ENCODE results near the gene TUFM. TPM values are rescaled to one million over a fixed set of nuclear protein-coding genes. Genes with fewer than 3 reads are reported as not detected.
A peak's percentile ranks its signal among the peaks of the same experiment; 100 is the strongest.

Gene TUFM
- total RNA-seq, 3 donors from 2014 or later = 97.9 to 103 (median 98.4) TPM

GRCh38 chr16:28834349-28834748 is 11.8 kb downstream of the TUFM start:
- Histone ChIP-seq H3K27me3 (no peaks in the 10 kb centered on the region), H3K4me3 (no peak overlapping the region), H3K4me1 (no peaks in the 10 kb centered on the region), H3K27ac (no peak overlapping the region), H3K36me3 (peaks cover 32% of the 10 kb centered on the region), H3K9me3 (no peaks in the 10 kb centered on the region)
- TF ChIP-seq POLR2A (IDR thresholded peaks at IDR 0.05) (no peak), CTCF (IDR thresholded peaks at IDR 0.05) (no peak), POLR2AphosphoS5 (IDR thresholded peaks at IDR 0.05) (no peak)
- intact Hi-C loops (cut with DNase I; ENCODE audit: low total_unique reads) = no loop called here
- DNase-seq (ENCODE audit: low spot score in 2 of 2) = no peak

- H3K4me1 ChIP-seq = no peaks in the 10 kb centered on the region
- no peak for DNase-seq (ENCODE audit: low spot score in 2 of 2)
- no peak overlapping the region for H3K27ac ChIP-seq
- no peaks in the 10 kb centered on the region for H3K27me3 ChIP-seq
- H3K36me3 ChIP-seq = peaks cover 32% of the 10 kb centered on the region
- no peaks in the 10 kb centered on the region for H3K9me3 ChIP-seq
- TF ChIP-seq CTCF (IDR thresholded peaks at IDR 0.05) (no peak), POLR2A (IDR thresholded peaks at IDR 0.05) (no peak), POLR2AphosphoS5 (IDR thresholded peaks at IDR 0.05) (no peak)
- no peak overlapping the region for H3K4me3 ChIP-seq
- intact Hi-C loops (cut with DNase I; ENCODE audit: low total_unique reads) = no loop called here
Measured at GRCh38 chr16:28830531-28830930, 15.6 kb downstream of the TUFM start.

GRCh38 chr16:28829747-28830146 is 16.4 kb downstream of the TUFM start:
- intact Hi-C loops (cut with DNase I; ENCODE audit: low total_unique reads) = no loop called here
- H3K27me3 ChIP-seq = no peaks in the 10 kb centered on the region
- no peak overlapping the region for H3K4me3 ChIP-seq
- H3K4me1 ChIP-seq = no peaks in the 10 kb centered on the region
- TF ChIP-seq POLR2AphosphoS5 (IDR thresholded peaks at IDR 0.05) (no peak), POLR2A (IDR thresholded peaks at IDR 0.05) (no peak)
- no peaks in the 10 kb centered on the region for H3K9me3 ChIP-seq
- peaks cover 25% of the 10 kb centered on the region for H3K36me3 ChIP-seq
- DNase-seq (ENCODE audit: low spot score in 2 of 2) = no peak
- no peak overlapping the region for H3K27ac ChIP-seq

GRCh38 chr16:28826141-28826540 is 20.0 kb downstream of the TUFM start:
- Histone ChIP-seq H3K9me3 (no peaks in the 10 kb centered on the region), H3K4me3 (no peak overlapping the region), H3K4me1 (no peaks in the 10 kb centered on the region), H3K36me3 (no peaks in the 10 kb centered on the region), H3K27ac (no peak overlapping the region), H3K27me3 (no peaks in the 10 kb centered on the region)
- no peak for DNase-seq (ENCODE audit: low spot score in 2 of 2)
- intact Hi-C loops (cut with DNase I; ENCODE audit: low total_unique reads) = no loop called here
- TF ChIP-seq CTCF (IDR thresholded peaks at IDR 0.05) (no peak), POLR2A (IDR thresholded peaks at IDR 0.05) (no peak), POLR2AphosphoS5 (IDR thresholded peaks at IDR 0.05) (no peak)

- intact Hi-C loops (cut with DNase I; ENCODE audit: low total_unique reads) = no loop called here
- TF ChIP-seq POLR2AphosphoS5 (IDR thresholded peaks at IDR 0.05) (no peak), CTCF (IDR thresholded peaks at IDR 0.05) (no peak), POLR2A (IDR thresholded peaks at IDR 0.05) (no peak)
- H3K27me3 ChIP-seq = no peaks in the 10 kb centered on the region
Measured at GRCh38 chr16:28824717-28824973, 21.5 kb downstream of the TUFM start.

More at GRCh38 chr16:28824717-28824973, 21.5 kb downstream of the TUFM start:
- Histone ChIP-seq H3K27ac (peak overlapping the region; percentile 99 to 100), H3K4me1 (no peaks in the 10 kb centered on the region), H3K9me3 (no peaks in the 10 kb centered on the region), H3K4me3 (peak overlapping the region; percentile 99 to 100 (median 100)), H3K36me3 (no peaks in the 10 kb centered on the region)
- DNase-seq (ENCODE audit: low spot score in 2 of 2) = no peak
